Heart left ventricle (tissue), 16 donors: Measurements from ENCODE around the gene DESI2. TPM values are rescaled to one million over a fixed set of nuclear protein-coding genes. Genes with fewer than 3 reads are reported as not detected.
"Not testable (repeated sequence)": the region's sequence is repeated elsewhere in the genome, so short reads cannot be mapped to it uniquely, and the experiment has no call there.

ENCODE experiments used
- ATAC-seq, 4 donors: fragments of 200-7000 bp; cut with Tn5 transposase; one replicate each; pipeline ENCODE4 v1.9.1; 2020 to 2022; ENCODE audit warnings: moderate library complexity in 4 of 4, mild to moderate bottlenecking in 3 of 4, moderate number of reproducible peaks in 1 of 4
- DNase-seq, 5 donors: peaks; one replicate each; pipeline ENCODE4 v3.0.0-alpha.2; 2020
- H3K27ac ChIP-seq, 12 donors: fragments of 200-600 bp; sonication (generic) in 4 of 12; one replicate each; pipeline versions ENCODE4 v1.5.0 to v1.8.0; 2016 to 2022; ENCODE audit warnings: mild to moderate bottlenecking in 2 of 12
- H3K27me3 ChIP-seq, 9 donors: fragments of 200-600 bp; sonication (generic) in 2 of 9; one replicate each; pipeline versions ENCODE4 v1.5.1 to v1.8.0; 2016 to 2022; ENCODE audit warnings: mild to moderate bottlenecking in 3 of 9
- H3K36me3 ChIP-seq, 9 donors: fragments of 200-600 bp; sonication (generic) in 2 of 9; one replicate each; pipeline versions ENCODE4 v1.5.0 to v1.8.0; 2018 to 2022; ENCODE audit warnings: mild to moderate bottlenecking in 2 of 9
- H3K4me1 ChIP-seq, 12 donors: fragments of 200-600 bp; sonication (generic) in 4 of 12; one replicate each; pipeline versions ENCODE4 v1.5.0 to v1.8.0; 2016 to 2022; ENCODE audit warnings: mild to moderate bottlenecking in 3 of 12
- H3K4me3 ChIP-seq, 12 donors: fragments of 200-600 bp; sonication (generic) in 4 of 12; one replicate each; pipeline versions ENCODE4 v1.5.0 to v1.8.0; 2017 to 2022; ENCODE audit warnings: mild to moderate bottlenecking in 9 of 12, moderate library complexity in 4 of 12
- H3K9me3 ChIP-seq, 12 donors: fragments of 200-600 bp; sonication (generic) in 4 of 12; one replicate each; pipeline versions ENCODE4 v1.5.0 to v1.8.0; 2016 to 2022; ENCODE audit warnings: mild to moderate bottlenecking in 1 of 12
- POLR2A ChIP-seq, 2 donors: fragments of 450-650 bp; IDR thresholded peaks; one replicate each; pipeline ENCODE4 v1.6.1; 2017; ENCODE audit warnings: antibody characterized with exemption in 2 of 2, mild to moderate bottlenecking in 2 of 2, moderate library complexity in 2 of 2
- WGBS, 4 donors: extraction: QIAGEN DNeasy Blood & Tissue Kit in 2 of 4; methylation state at CpG; one replicate each; pipeline versions ENCODE4 v1.1.5 to v1.1.7; 2013 to 2018; 5-methylcytosine and 5-hydroxymethylcytosine counted together
- intact Hi-C, 10 donors: fragments of 100-400 bp; cut with DNase I; formaldehyde crosslinking; loops; one replicate each; pipeline versions ENCODE4 v1.11.1 to v1.14.2; 2022
- polyA plus RNA-seq, 2 donors: library from polyadenylated mRNA; stranded (reverse); fragments of 200-250 nt; gene quantifications; one replicate each; pipeline ENCODE4 v1.2.3, GENCODE V29; 2013
- total RNA-seq, 9 donors: library from RNA; depleted of rRNA in 2 of 9; stranded (reverse); fragments of >200 nt in 2 of 9; fragmentation: NEBNext Ultra II Directional in 3 of 9; extraction: Animal tissue kit (Norgen Biotek cat#: 25700) in 3 of 9; gene quantifications; one replicate each; pipeline versions ENCODE4 v1.1.0 to v1.2.4, GENCODE V29; 2016 to 2023
- TF ChIP-seq, protein P1 (sequence below), 12 donors: fragments of 200-600 bp; sonication (generic) in 4 of 12; IDR thresholded peaks; one replicate each; pipeline versions ENCODE4 v1.5.0 to v1.8.0; 2018 to 2022; ENCODE audit warnings: antibody characterized with exemption in 12 of 12, mild to moderate bottlenecking in 5 of 12
- donor health status: ischemic (EF 13 %, LVEDD 7.1; RV severe dilation, severe dysfunction).
- donor health status: healthy with polysubstance abuse.
- donor health status: DM: no; HTN: yes; CAD: no.
- donor health status: DM: no; HTN: no; CAD: no.
- donor health status: ischemic (EF 25% LVEDD 6.9; RV normal size, moderate dysfunction).
- donor health status: ischemic (EF 25% LVEDD 5.7; RV mildly dilated, moderate dysfunction).
- donor health status: healthy.
- donor health status: DM: yes; HTN: yes; CAD: no.
- donor health status: ischemic (EF 35%, LVEDD 5.7; RV mildly dilated, moderate dysfunction).
- donor health status: nonischemic (EF 11% LVEDD 7.7; RV severe dilation, severe dysfunction).
- donor health status: DM: yes; HTN: yes; CAD: no.
- donor health status: PGD.
- donor health status: ischemic (EF 29% LVEDD 5.4; RV normal size, mild dysfunction).
- donor health status: nonischemic (EF 23%, LVEDD 6.1; RV moderate dilation, normal function).

The DESI2 gene
- total and polyA plus RNA-seq, 11 donors, result 8.2 to 34.2 (median 22.4) TPM

DNA sequence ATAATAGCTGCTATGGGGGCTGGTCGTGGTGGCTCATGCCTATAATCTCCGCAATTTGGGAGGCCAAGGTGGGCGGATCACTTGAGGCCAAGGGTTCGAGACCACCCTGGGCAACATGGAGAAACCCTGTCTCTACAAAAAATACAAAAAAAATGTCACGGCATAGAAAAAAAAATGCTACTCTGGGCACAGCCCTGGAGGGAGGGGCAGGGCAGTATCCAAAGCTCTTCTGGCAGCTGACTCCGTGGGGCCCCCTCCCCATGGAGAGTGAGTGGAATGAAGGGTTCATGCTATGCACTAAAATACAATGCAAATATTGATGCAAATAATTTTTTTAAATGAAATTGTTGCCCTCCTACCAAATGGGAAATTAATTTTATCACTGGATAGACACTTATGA is 78.7 kb downstream of the DESI2 start:
- intact Hi-C loops, result no loop called here
- WGBS, 4 donors, result 92 to 98% (median 96%) methylated on average over 6 of the region's 6 CpGs

DNA sequence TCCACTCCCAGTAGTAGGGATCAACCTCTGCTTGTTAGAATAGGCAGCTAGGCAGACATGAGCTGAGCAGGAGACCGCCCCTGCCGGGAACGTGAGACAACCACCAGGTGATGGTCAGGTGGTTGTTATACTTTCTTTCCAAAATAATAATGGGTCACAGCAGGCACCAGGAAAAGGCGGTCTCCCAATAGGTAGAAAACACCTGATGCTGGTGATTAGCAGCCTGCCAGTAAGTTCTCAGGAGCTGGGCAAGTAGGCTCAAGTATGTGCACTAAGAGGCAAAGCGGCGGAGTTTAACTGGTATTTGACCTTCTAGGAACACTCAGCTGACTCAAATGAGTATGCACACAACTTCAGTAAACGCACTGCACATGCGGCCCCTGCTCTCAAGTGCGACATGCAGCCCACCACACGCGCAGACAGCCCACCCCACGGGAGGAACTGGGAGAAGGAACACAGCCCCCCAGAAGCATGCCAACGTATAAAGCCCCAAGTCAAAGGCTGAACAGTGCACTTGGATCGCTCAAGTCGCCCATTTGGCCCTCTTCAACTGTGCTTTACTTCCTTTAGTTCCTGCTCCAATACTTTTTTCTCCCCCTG is 80.0 kb downstream of the DESI2 start:
- TF ChIP-seq POLR2A (IDR thresholded peaks at IDR 0.05), result no peak
- TF ChIP-seq, protein P1, sequence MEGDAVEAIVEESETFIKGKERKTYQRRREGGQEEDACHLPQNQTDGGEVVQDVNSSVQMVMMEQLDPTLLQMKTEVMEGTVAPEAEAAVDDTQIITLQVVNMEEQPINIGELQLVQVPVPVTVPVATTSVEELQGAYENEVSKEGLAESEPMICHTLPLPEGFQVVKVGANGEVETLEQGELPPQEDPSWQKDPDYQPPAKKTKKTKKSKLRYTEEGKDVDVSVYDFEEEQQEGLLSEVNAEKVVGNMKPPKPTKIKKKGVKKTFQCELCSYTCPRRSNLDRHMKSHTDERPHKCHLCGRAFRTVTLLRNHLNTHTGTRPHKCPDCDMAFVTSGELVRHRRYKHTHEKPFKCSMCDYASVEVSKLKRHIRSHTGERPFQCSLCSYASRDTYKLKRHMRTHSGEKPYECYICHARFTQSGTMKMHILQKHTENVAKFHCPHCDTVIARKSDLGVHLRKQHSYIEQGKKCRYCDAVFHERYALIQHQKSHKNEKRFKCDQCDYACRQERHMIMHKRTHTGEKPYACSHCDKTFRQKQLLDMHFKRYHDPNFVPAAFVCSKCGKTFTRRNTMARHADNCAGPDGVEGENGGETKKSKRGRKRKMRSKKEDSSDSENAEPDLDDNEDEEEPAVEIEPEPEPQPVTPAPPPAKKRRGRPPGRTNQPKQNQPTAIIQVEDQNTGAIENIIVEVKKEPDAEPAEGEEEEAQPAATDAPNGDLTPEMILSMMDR (IDR thresholded peaks at IDR 0.05), result no peak
- Histone ChIP-seq H3K36me3 (no peaks in the 10 kb centered on the region), H3K4me1 (peaks cover 0 to 8% (median 0%) of the 10 kb centered on the region in 12 donors), H3K27ac (no peak overlapping the region), H3K9me3 (peaks cover 0 to 11% (median 0%) of the 10 kb centered on the region in 12 donors), H3K4me3 (no peak overlapping the region), H3K27me3 (peaks cover 0 to 13% (median 0%) of the 10 kb centered on the region in 9 donors)
- intact Hi-C loops, result no loop called here
- WGBS, 4 donors, result 96 to 97% (median 97%) methylated on average over 14 to 15 of the region's 15 CpGs
- no peak for DNase-seq
- no peak for ATAC-seq

More for the DNA sequence above, 78.7 kb downstream of the DESI2 start:
- no peak for TF ChIP-seq POLR2A (IDR thresholded peaks at IDR 0.05)
- TF ChIP-seq, protein P1 (IDR thresholded peaks at IDR 0.05), result no peak
- Histone ChIP-seq H3K27ac (no peak overlapping the region), H3K36me3 (no peaks in the 10 kb centered on the region), H3K4me1 (peaks cover 0 to 8% (median 0%) of the 10 kb centered on the region in 12 donors), H3K27me3 (peaks cover 0 to 13% (median 0%) of the 10 kb centered on the region in 9 donors), H3K9me3 (peaks cover 0 to 11% (median 0%) of the 10 kb centered on the region in 12 donors), H3K4me3 (no peak overlapping the region)
- ATAC-seq (no peak), DNase-seq (no peak)

DNA sequence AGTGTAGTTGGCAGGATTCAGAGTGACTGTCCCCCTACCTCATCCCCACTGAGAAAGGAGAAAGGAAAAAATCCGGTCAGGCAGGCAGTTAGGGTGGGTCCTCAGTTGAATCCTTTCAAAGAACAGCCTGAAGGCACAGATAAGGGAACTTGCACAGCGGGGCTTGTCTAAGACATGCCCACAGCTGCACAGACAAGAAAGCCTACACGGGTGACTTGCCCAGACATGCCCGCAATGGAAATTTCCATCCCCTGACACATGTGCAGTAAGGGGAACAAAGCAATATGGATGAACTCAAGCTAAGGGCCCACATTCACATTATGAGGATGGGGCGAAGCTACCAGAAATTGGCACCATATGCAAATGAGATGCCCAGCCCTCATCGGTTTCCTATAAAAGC is 82.5 kb downstream of the DESI2 start:
- H3K36me3 ChIP-seq, result no peaks in the 10 kb centered on the region
- TF ChIP-seq, protein P1 (IDR thresholded peaks at IDR 0.05), result no peak
- H3K4me1 ChIP-seq, result peaks cover 0 to 6% (median 0%) of the 10 kb centered on the region in 12 donors
- no peak for ATAC-seq
- intact Hi-C loops, result no loop called here
- no peak overlapping the region for H3K4me3 ChIP-seq
- 94 to 97% (median 95%) methylated on average over 6 of the region's 6 CpGs for WGBS, 4 donors
- H3K27me3 ChIP-seq, result peaks cover 0 to 12% (median 0%) of the 10 kb centered on the region in 9 donors
- no peak overlapping the region for H3K27ac ChIP-seq
- no peak for DNase-seq
- H3K9me3 ChIP-seq, result peaks cover 0 to 11% (median 0%) of the 10 kb centered on the region in 12 donors

DNA sequence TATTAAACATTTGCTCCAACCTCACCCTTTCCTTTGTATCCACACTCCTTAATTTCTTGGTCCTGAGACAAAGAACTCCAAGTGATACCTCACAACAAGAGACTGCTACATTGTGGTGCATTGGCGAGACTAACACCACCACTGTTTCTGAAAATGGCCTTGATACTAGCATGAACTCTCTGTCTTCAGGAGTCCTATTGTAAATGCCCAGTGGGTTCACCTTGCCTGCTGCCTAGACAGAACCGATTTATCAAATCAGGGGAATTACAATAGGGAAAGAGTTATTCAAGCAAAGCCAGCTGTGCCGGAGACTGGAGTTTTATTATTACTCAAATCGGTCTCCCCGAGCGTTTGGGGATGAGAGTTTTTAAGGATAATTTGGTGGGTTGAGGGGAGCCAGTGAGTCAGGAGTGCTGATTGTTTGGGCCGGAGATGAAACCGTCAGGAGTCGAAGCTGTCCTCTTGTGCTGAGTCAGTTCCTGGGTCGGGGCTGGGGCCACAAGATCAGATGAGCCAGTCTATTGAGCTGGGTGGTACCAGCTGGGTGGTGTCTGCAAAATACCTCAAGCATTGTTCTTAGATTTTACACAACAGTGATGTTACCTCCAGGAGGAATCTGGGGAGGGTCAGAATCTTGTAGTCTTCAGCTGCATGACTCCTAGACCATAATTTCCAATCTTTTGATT is 83.1 kb downstream of the DESI2 start:
- DNase-seq, result no peak
- WGBS, 4 donors, result 86 to 93% (median 90%) methylated on average over 10 of the region's 10 CpGs
- peaks cover 0 to under 1% (median 0%) of the 10 kb centered on the region in 12 donors for H3K4me1 ChIP-seq

DNA sequence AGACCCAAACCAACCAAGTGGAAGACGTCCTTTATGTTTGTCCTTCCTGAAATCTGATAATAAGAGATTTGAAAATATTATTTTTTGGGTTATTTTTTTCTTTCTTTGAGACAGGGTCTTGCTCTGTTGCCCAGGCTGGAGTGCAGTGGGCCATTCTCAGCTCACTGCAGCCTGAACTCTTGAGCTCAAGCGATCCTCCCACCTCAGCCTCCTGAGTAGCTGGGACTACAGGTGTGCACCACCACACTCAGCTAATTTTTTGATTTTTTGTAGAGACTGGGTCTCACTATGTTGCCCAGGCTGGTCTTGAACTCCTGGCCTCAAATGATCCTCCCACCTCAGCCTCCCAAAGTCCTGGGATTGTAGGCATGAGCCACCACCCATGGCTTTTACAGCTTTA is 86.2 kb downstream of the DESI2 start:
- H3K4me3 ChIP-seq, H3K27ac ChIP-seq, intact Hi-C loops, H3K36me3 ChIP-seq, H3K4me1 ChIP-seq, H3K27me3 ChIP-seq, DNase-seq, ATAC-seq: not testable (repeated sequence)
- WGBS, 4 donors, result 70 to 82% (median 76%) methylated on average over 2 of the region's 2 CpGs
- H3K9me3 ChIP-seq, result peaks cover 0 to 11% (median 0%) of the 10 kb centered on the region in 12 donors

More for the DNA sequence above, 83.1 kb downstream of the DESI2 start:
- ATAC-seq, result no peak
- Histone ChIP-seq H3K36me3 (no peaks in the 10 kb centered on the region), H3K4me3 (no peak overlapping the region), H3K27me3 (peaks cover 0 to 6% (median 0%) of the 10 kb centered on the region in 9 donors), H3K27ac (no peak overlapping the region), H3K9me3 (peaks cover 0 to 11% (median 0%) of the 10 kb centered on the region in 12 donors)
- intact Hi-C loops, result no loop called here
- TF ChIP-seq, protein P1 (IDR thresholded peaks at IDR 0.05), result no peak
- no peak for TF ChIP-seq POLR2A (IDR thresholded peaks at IDR 0.05)

DNA sequence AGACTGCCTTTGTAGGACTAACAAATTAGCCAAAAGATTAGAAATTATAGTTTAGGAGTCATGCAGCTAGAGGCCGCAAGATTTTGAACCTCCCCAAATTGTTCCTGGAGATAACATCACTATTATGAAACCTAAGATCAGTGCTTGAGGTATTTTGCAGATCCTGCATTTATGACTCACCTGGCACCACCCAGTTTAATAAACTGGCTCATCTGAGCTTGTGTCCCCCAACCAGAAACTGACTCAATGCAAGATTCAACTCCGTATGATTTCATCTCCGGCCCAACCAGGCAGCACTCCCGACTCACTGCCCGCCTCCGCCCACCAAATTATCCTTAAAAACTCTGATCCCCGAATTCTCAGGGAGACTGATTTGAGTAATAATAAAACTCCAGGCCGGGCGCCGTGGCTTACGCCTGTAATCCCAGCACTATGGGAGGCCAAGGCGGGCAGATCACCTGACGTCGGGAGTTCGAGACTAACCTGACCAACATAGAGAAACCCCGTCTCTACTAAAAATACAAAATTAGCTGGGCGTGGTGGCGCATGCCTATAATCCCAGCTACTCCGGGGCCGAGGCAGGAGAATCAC is 87.2 kb downstream of the DESI2 start:
- H3K4me1 ChIP-seq, H3K27me3 ChIP-seq, ATAC-seq, DNase-seq, H3K4me3 ChIP-seq, H3K9me3 ChIP-seq, H3K36me3 ChIP-seq, H3K27ac ChIP-seq, intact Hi-C loops: not testable (repeated sequence)
- 85 to 96% (median 92%) methylated on average over 20 of the region's 20 CpGs for WGBS, 4 donors
